ENCODE results near the gene CAPN14.

Gene CAPN14

GRCh38 chr2:31138037-31138962, 79.0 kb downstream of the CAPN14 start, which contains the start of gene GALNT14:
GALNT14 (minus strand) TSS chr2:31138440; CDS start chr2:31138086, 354 bp downstream.
- DNase-seq: peak; percentile 28

GRCh38 chr2:31137211-31138036, 79.9 kb downstream of the CAPN14 start:
- no peak for DNase-seq

- no peak for DNase-seq
Measured at GRCh38 chr2:31136732-31137131, 80.6 kb downstream of the CAPN14 start.

- no peak for DNase-seq
Measured at GRCh38 chr2:31136000-31136399, 81.3 kb downstream of the CAPN14 start.

GRCh38 chr2:31134480-31134879, 82.8 kb downstream of the CAPN14 start:
- no peak for DNase-seq

GRCh38 chr2:31132786-31133185, 84.5 kb downstream of the CAPN14 start:
- DNase-seq: no peak

- no peak for DNase-seq
Measured at GRCh38 chr2:31131871-31132270, 85.4 kb downstream of the CAPN14 start.

GRCh38 chr2:31129375-31130171, 87.7 kb downstream of the CAPN14 start:
- DNase-seq: no peak

- DNase-seq: no peak
Measured at GRCh38 chr2:31127931-31128330, 89.4 kb downstream of the CAPN14 start.

- no peak for DNase-seq
Measured at GRCh38 chr2:31125918-31126695, 91.2 kb downstream of the CAPN14 start.

GRCh38 chr2:31124904-31125303, 92.4 kb downstream of the CAPN14 start:
- no peak for DNase-seq
